T47D (cell line): ENCODE data around the gene CDKN2C.
"Not testable (repeated sequence)": the region's sequence is repeated elsewhere in the genome, so short reads cannot be mapped to it uniquely, and the experiment has no call there.

Experiments
- DNase-seq, 2 experiments: peaks; one replicate each; pipeline versions ENCODE4 v3.0.0 to v3.0.0-alpha.2; 2011 to 2012; ENCODE audit warnings: low read depth in 1 of 2, low spot score in 1 of 2
- JUND ChIP-seq: IDR thresholded peaks from 2 replicates; pipeline ENCODE4 v1.6.1; 2012; ENCODE audit warnings: low read depth
- in situ Hi-C: cut with HindIII; loops from 2 replicates; pipeline ENCODE4 v1.10.0; 2016; ENCODE audit warnings: low sequenced_read_pairs, low pct_unique_long_range_greater_than_20kb

Gene CDKN2C

GRCh38 chr1:50993645-50994044 lies 23.6 kb downstream of the CDKN2C start:
- in situ Hi-C loops = no loop called here
- no peak for DNase-seq
- TF ChIP-seq JUND = no peak

GRCh38 chr1:50994997-50995396 lies 25.0 kb downstream of the CDKN2C start:
- TF ChIP-seq JUND = no peak
- in situ Hi-C loops = no loop called here
- DNase-seq = no peak

- in situ Hi-C loops = no loop called here
- no peak for DNase-seq
- no peak for TF ChIP-seq JUND
These were observed 25.6 kb downstream of the CDKN2C start for GRCh38 chr1:50995651-50996050.

GRCh38 chr1:50996083-50996482 lies 26.0 kb downstream of the CDKN2C start:
- DNase-seq = no peak
- TF ChIP-seq JUND = no peak
- in situ Hi-C loops = no loop called here

- in situ Hi-C loops, DNase-seq: not testable (repeated sequence)
These were observed 29.3 kb downstream of the CDKN2C start for GRCh38 chr1:50999375-50999774.

- no peak for DNase-seq
- in situ Hi-C loops = no loop called here
- TF ChIP-seq JUND = no peak
These were observed 30.1 kb downstream of the CDKN2C start for GRCh38 chr1:51000160-51000559.

- in situ Hi-C loops = no loop called here
- TF ChIP-seq JUND = no peak
- no peak for DNase-seq
These were observed 30.6 kb downstream of the CDKN2C start for GRCh38 chr1:51000651-51001050.

DNA sequence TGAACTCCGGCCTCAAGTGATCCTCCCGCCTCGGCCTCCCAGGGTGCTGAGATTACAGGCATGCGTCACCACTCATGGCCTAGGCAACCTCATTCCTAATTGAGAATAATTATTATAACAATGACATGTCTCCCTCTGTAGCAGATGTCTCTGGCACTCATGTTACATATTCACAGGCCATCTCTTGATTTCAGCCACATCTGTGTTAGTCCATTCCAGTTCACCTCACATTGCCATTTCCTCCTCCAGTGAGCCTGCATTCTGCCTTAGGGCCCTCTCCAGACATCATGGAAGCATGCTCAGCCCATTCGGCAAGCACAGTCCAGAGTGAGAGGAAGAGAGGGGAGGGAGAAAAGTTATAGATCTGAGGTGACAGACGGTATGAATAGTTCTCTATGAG lies 32.5 kb downstream of the CDKN2C start:
- DNase-seq = no peak
- in situ Hi-C loops = no loop called here
- TF ChIP-seq JUND = no peak

- in situ Hi-C loops, DNase-seq: not testable (repeated sequence)
These were observed 35.5 kb downstream of the CDKN2C start for GRCh38 chr1:51005549-51005948.

- no peak for TF ChIP-seq JUND
- in situ Hi-C loops = no loop called here
- no peak for DNase-seq
These were observed 39.3 kb downstream of the CDKN2C start for GRCh38 chr1:51009381-51009780.

- in situ Hi-C loops = no loop called here
- TF ChIP-seq JUND = no peak
- no peak for DNase-seq
These were observed 44.8 kb downstream of the CDKN2C start for GRCh38 chr1:51014878-51015277.

DNA sequence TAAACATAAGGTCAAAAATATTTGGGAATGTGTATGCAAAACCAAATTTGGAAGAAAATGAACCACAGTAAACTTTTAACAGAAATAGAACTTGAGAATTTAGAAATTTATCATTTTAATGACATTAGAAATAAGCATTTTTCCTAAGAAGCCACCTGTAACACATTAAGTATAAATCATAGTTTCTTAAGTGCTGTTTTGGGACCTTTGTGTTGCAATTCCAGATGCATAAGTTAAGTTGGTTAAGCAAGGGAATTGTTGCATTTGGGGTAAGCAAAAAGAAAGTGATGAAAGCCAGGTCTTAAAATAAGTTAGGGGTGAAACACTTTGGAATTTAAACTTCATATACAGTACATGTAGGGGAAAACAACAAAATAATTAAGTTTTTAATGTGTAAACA lies 49.8 kb downstream of the CDKN2C start:
- in situ Hi-C loops = no loop called here
- no peak for TF ChIP-seq JUND
- no peak for DNase-seq
